HepG2 (cell line): ENCODE results near the gene THRA. TPM values are rescaled to one million over a fixed set of nuclear protein-coding genes. Genes with fewer than 3 reads are reported as not detected.

Experiments used
- ATAD3A ChIP-seq: sonication (generic); formaldehyde crosslinking; IDR thresholded peaks from 2 replicates; pipeline ENCODE4 v1.4.0; 2020; ENCODE audit warnings: missing genetic modification reagents
- ATF7-NPFF ChIP-seq: sonication (generic); formaldehyde crosslinking; IDR thresholded peaks from 2 replicates; pipeline ENCODE4 v1.8.1; 2023; ENCODE audit warnings: mild to moderate bottlenecking, low read depth, missing genetic modification reagents, moderate library complexity
- HMG20B ChIP-seq: conservative IDR thresholded peaks from 2 replicates; pipeline ENCODE4 v1.6.1; 2016; ENCODE audit warnings: missing genetic modification reagents, missing compliant biosample characterization
- HOXA9 ChIP-seq: sonication (generic); formaldehyde crosslinking; IDR thresholded peaks from 2 replicates; pipeline ENCODE4 v1.8.1; 2022; ENCODE audit warnings: missing genetic modification reagents, mild to moderate bottlenecking, moderate library complexity, borderline replicate concordance
- MIER2 ChIP-seq: IDR thresholded peaks from 2 replicates; pipeline ENCODE4 v1.6.1; 2016; ENCODE audit warnings: missing biosample characterization, missing genetic modification reagents
- NFYC ChIP-seq: IDR thresholded peaks from 2 replicates; pipeline ENCODE4 v1.6.1; 2016; ENCODE audit warnings: missing genetic modification reagents, missing compliant biosample characterization
- PHB2 ChIP-seq: fragments of 450-650 bp; IDR thresholded peaks from 2 replicates; pipeline ENCODE4 v1.6.1; 2018; ENCODE audit not compliant: partially characterized antibody
- POLR2AphosphoS5 ChIP-seq: IDR thresholded peaks from 2 replicates; pipeline ENCODE4 v1.6.1; 2012; ENCODE audit warnings: low read depth, low read length
- POLR2G ChIP-seq: fragments of 200-400 bp; formaldehyde crosslinking; IDR thresholded peaks from 2 replicates; pipeline ENCODE4 v1.6.1; 2018; ENCODE audit warnings: mild to moderate bottlenecking, low read depth, low read length, moderate library complexity
- SIN3A ChIP-seq: IDR thresholded peaks from 2 replicates; pipeline ENCODE4 v1.6.1; 2011; ENCODE audit warnings: low read depth, mild to moderate bottlenecking, control low read depth, low read length, borderline replicate concordance
- TFDP2 ChIP-seq: sonication (generic); formaldehyde crosslinking; IDR thresholded peaks from 2 replicates; pipeline ENCODE4 v1.4.0; 2020; ENCODE audit warnings: missing genetic modification reagents
- THAP11 ChIP-seq: IDR thresholded peaks from 2 replicates; pipeline ENCODE4 v1.6.1; 2016; ENCODE audit warnings: missing biosample characterization, missing genetic modification reagents
- ZBTB1 ChIP-seq: sonication (generic); formaldehyde crosslinking; IDR thresholded peaks from 2 replicates; pipeline ENCODE4 v1.4.0; 2020; ENCODE audit warnings: missing genetic modification reagents, borderline replicate concordance
- ZBTB21 ChIP-seq: sonication (generic); formaldehyde crosslinking; IDR thresholded peaks from 2 replicates; pipeline ENCODE4 v1.4.0; 2020; ENCODE audit warnings: missing genetic modification reagents
- ZBTB7B ChIP-seq: sonication (generic); formaldehyde crosslinking; IDR thresholded peaks from 2 replicates; pipeline ENCODE4 v1.4.0; 2020; ENCODE audit warnings: missing genetic modification reagents
- ZNF12 ChIP-seq: sonication (generic); formaldehyde crosslinking; IDR thresholded peaks from 2 replicates; pipeline ENCODE4 v1.5.0; 2020; ENCODE audit warnings: missing genetic modification reagents
- ZNF24 ChIP-seq: fragments of 450-650 bp; IDR thresholded peaks from 2 replicates; pipeline ENCODE4 v1.6.1; 2017; ENCODE audit warnings: antibody characterized with exemption, mild to moderate bottlenecking
- ZNF253 ChIP-seq: sonication (generic); formaldehyde crosslinking; IDR thresholded peaks from 2 replicates; pipeline ENCODE4 v1.8.0; 2022; ENCODE audit warnings: mild to moderate bottlenecking, missing genetic modification reagents, borderline replicate concordance
- ZNF264 ChIP-seq: sonication (generic); formaldehyde crosslinking; IDR thresholded peaks from 2 replicates; pipeline ENCODE4 v1.4.0; 2020; ENCODE audit warnings: missing genetic modification reagents
- ZNF343 ChIP-seq: sonication (generic); formaldehyde crosslinking; IDR thresholded peaks from 2 replicates; pipeline ENCODE4 v1.4.0; 2020; ENCODE audit warnings: mild to moderate bottlenecking, missing genetic modification reagents
- ZNF562 ChIP-seq: sonication (generic); formaldehyde crosslinking; IDR thresholded peaks from 2 replicates; pipeline ENCODE4 v1.8.0; 2022; ENCODE audit warnings: missing genetic modification reagents, borderline replicate concordance
- ZNF713 ChIP-seq: sonication (generic); formaldehyde crosslinking; IDR thresholded peaks from 2 replicates; pipeline ENCODE4 v1.4.0; 2020; ENCODE audit warnings: mild to moderate bottlenecking, missing genetic modification reagents
- ZNF75D ChIP-seq: sonication (generic); formaldehyde crosslinking; IDR thresholded peaks from 2 replicates; pipeline ENCODE4 v1.8.1; 2023; ENCODE audit warnings: missing genetic modification reagents, mild to moderate bottlenecking, borderline replicate concordance
- ZNF761 ChIP-seq: sonication (generic); formaldehyde crosslinking; conservative IDR thresholded peaks from 2 replicates; pipeline ENCODE4 v1.4.0; 2020; ENCODE audit warnings: mild to moderate bottlenecking, missing genetic modification reagents
- polyA plus RNA-seq, 8 experiments: library from polyadenylated mRNA; depleted of rRNA in 3 of 8; stranded (reverse) in 7 of 8; unstranded in 1 of 8; fragments of >200 nt; fragmentation: Illumina TruSeq in 4 of 8; extraction: Trizol in 4 of 8; gene quantifications; 2 replicates each; pipeline versions ENCODE4 v1.2.1 to v1.2.3, GENCODE V29; 2011 to 2016; ENCODE audit warnings: low read depth in 4 of 8, missing spikeins in 1 of 8, mixed read lengths in 1 of 8; ENCODE audit not compliant: insufficient read depth in 1 of 8
- total RNA-seq, 5 experiments: library from RNA; depleted of rRNA; stranded (reverse); fragments of >200 nt; fragmentation: Illumina TruSeq; extraction: Trizol; gene quantifications; 2 replicates each; pipeline ENCODE4 v1.2.3, GENCODE V29; 2016; ENCODE audit warnings: low read depth in 1 of 5
- TF ChIP-seq, protein P1 (sequence below): sonication (generic); formaldehyde crosslinking; IDR thresholded peaks from 2 replicates; pipeline ENCODE4 v1.5.0; 2020; ENCODE audit warnings: mild to moderate bottlenecking, missing genetic modification reagents
- TF ChIP-seq, protein P2 (sequence below): IDR thresholded peaks from 2 replicates; pipeline ENCODE4 v1.6.1; 2016; ENCODE audit warnings: mild to moderate bottlenecking, missing biosample characterization, missing genetic modification reagents
- TF ChIP-seq, protein P3 (sequence below): sonication (generic); IDR thresholded peaks from 2 replicates; pipeline ENCODE4 v1.6.1; 2016; ENCODE audit warnings: low read depth, borderline replicate concordance

The THRA gene
- total and polyA plus RNA-seq, 2 of the 13 experiments (the other 11 are each of a cell fraction or from before 2014, with no cell fraction given), result 8.0 to 9.9 TPM

DNA sequence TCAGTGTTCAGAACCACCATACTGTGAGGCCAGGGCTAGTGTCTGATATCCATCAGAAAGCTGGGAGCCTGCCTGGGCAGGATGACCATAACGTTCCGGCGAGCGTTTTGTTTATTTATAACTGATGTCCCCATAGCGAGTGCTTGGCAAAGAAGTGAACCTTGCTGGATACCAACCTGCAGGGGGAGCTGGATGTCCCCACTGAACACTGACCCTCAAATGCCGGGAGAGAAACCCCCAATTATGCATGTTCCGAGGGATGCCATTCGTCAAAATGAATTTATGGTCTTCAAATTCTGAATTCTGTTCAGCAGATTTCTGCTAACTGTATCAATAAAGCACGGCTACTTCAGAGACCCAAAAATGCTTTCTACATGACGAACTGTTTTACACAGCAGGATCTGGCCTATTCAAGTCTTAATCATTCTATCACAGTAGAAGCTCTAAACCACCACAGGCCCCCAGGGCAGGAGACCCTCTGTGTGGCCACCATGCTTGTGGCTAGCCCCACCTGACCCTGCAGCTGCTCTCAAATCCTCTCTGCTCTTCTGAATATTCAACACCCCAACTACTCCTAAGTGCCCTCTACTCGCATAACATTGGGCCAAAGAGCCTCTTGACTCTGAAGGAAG lies 23.8 kb upstream of the THRA start (continued):
- TF ChIP-seq TFDP2 (CRISPR knock-in tag) (0 out of 2 replicates have a peak, but pooled peaks have one; percentile 44), ATAD3A (CRISPR knock-in tag) (no peak), ZNF264 (CRISPR knock-in tag) (no peak), ZNF713 (CRISPR knock-in tag) (no peak), THAP11 (peak; percentile 55; the same call in 1 of the 2 replicates), ZNF24 (no peak), ZNF761 (CRISPR knock-in tag) (0 out of 2 replicates have a peak, but pooled peaks have one; percentile 21), HOXA9 (CRISPR knock-in tag) (no peak), POLR2AphosphoS5 (no peak), ZBTB7B (peak; percentile 84; the same call in 1 of the 2 replicates), PHB2 (no peak), HMG20B (CRISPR knock-in tag) (0 out of 2 replicates have a peak, but pooled peaks have one; percentile 14), ZBTB21 (CRISPR knock-in tag) (no peak), ZNF75D (no peak), ZBTB1 (no peak), ZNF343 (CRISPR knock-in tag) (no peak; the same call in 1 of the 2 replicates), POLR2G (no peak), ATF7-NPFF (no peak), ZNF12 (no peak), ZNF253 (no peak), NFYC (0 out of 2 replicates have a peak, but pooled peaks have one; percentile 27), ZNF562 (CRISPR knock-in tag) (no peak), SIN3A (no peak), MIER2 (CRISPR knock-in tag) (0 out of 2 replicates have a peak, but pooled peaks have one; percentile 29)
- TF ChIP-seq, protein P1, sequence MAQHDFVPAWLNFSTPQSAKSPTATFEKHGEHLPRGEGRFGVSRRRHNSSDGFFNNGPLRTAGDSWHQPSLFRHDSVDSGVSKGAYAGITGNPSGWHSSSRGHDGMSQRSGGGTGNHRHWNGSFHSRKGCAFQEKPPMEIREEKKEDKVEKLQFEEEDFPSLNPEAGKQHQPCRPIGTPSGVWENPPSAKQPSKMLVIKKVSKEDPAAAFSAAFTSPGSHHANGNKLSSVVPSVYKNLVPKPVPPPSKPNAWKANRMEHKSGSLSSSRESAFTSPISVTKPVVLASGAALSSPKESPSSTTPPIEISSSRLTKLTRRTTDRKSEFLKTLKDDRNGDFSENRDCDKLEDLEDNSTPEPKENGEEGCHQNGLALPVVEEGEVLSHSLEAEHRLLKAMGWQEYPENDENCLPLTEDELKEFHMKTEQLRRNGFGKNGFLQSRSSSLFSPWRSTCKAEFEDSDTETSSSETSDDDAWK (CRISPR knock-in tag), result no peak
- TF ChIP-seq, protein P2, sequence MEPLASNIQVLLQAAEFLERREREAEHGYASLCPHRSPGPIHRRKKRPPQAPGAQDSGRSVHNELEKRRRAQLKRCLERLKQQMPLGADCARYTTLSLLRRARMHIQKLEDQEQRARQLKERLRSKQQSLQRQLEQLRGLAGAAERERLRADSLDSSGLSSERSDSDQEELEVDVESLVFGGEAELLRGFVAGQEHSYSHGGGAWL (CRISPR knock-in tag), result no peak
- TF ChIP-seq, protein P3, sequence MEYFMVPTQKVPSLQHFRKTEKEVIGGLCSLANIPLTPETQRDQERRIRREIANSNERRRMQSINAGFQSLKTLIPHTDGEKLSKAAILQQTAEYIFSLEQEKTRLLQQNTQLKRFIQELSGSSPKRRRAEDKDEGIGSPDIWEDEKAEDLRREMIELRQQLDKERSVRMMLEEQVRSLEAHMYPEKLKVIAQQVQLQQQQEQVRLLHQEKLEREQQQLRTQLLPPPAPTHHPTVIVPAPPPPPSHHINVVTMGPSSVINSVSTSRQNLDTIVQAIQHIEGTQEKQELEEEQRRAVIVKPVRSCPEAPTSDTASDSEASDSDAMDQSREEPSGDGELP, result no peak
